COR-L47 (cell line): ENCODE measurements around the gene SUB1.
"Not testable (repeated sequence)": the region's sequence is repeated elsewhere in the genome, so short reads cannot be mapped to it uniquely, and the experiment has no call there.

Experiments
- DNase-seq: peaks from one replicate; lab custom pipeline; 2025; lab: John Stamatoyannopoulos, UW

The SUB1 gene

GRCh38 chr5:32585446-32586275 is at the start of gene SUB1:
Gene SUB1 (plus strand): TSS chr5:32585557. CDS start chr5:32588513, 2,956 bp downstream.
- peak; percentile 89 for DNase-seq

DNA sequence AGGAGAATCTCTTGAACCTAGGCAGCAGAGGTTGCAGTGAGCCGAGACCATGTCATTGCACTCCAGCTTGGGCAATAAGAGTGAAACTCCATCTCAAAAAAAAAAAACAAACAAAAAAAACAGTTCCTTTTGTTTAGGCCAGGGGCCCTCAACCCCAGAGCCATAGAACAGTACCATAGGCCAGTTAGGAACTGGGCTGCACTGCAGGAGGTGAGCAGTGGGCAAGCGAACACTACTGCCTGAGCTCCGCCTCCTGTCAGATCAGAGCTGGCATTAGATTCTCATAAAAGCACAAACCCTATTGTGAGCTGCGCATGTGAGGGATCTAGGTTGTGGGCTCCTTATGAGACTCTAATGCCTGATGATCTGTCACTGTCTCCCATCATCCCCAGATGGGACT is 49.1 kb upstream of the SUB1 start:
- DNase-seq: no peak

GRCh38 chr5:32537437-32538029 is 47.8 kb upstream of the SUB1 start:
- not testable (repeated sequence) for DNase-seq

DNA sequence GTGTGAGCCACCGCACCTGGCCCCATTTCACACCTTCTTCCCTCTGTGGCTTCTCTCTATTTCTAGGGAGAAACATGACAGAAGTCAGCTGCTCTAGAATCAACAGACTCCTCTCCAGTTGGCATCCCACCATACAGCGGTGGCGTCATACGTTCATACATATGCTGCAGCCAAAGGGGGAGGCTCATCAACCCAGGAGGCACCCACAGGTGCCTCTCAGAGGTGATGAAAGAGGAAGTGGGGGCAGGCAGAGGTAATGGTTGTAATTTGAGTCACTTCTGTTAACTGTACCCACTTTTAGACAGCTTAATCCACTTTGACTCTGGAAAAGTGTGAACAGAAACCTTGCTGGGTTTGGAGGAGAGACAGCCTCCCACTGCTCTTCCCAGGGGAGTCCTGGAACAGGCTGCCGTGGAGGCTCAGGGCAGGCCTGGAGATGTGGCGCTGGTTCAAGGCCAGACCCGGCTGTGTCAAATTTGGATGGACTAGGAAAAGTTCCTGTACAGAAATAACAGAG is 47.3 kb upstream of the SUB1 start:
- DNase-seq: no peak

- DNase-seq: no peak
Measured at GRCh38 chr5:32539981-32540845, 45.1 kb upstream of the SUB1 start.

DNA sequence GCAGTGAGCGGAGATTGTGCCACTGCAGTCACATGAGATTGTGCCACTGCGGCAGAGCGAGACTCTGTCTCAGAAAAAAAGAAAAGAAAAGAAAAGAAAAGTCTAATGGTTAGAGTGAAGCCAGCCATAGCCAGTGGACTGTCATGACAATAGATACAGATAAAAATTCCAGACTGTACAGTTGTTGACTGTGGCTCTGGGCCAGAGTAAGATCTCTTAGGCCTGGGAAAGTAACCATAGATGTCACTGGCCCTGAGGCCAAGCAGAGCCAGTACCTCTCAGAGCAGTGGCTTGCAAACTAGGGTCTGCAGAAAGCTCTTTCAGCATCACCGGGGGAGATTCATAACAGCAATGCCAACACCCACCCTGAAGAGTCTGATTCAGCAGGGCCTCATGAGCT is 44.1 kb upstream of the SUB1 start:
- no peak for DNase-seq

GRCh38 chr5:32542216-32543059 is 42.9 kb upstream of the SUB1 start:
- DNase-seq: no peak

DNA sequence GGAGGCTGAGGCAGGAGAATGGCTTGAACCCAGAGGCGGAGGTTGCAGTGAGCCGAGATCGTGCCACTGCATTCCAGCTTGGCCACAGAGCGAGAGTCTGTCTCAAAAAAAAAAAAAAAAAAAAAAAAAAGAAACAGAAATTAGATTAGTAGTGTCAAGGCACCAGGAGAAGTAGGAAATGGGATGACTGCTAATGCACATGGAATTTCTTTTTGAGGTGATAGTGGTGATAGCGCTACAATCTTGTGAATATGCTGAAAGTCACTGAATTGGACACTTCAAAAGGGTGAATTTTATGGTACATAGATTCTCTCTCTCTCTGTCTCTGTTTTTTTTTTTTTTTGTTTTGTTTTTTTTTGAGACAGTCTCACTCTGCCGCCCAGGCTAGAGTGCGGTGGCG is 42.1 kb upstream of the SUB1 start:
- no peak for DNase-seq

GRCh38 chr5:32545102-32545800 is 40.1 kb upstream of the SUB1 start:
- no peak for DNase-seq

DNA sequence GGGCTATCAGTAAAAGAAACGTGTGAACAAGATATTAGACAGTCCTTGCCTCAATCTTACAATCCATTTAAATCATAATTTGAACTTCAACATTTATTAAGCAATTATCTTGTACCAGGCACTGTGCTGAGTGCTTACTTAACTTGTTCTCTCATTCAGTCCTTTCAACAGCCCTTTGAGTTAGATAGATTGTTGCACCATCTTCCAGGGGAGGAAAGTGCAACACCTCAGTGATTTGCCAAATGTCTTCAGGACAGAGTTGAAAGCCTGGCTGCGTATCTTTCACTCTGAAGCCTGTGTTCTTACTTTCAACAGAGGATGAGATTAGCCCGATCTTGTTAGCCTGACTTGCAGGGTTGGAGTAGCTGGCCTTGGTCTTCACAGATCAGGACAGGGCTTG is 34.2 kb upstream of the SUB1 start:
- DNase-seq: no peak

DNA sequence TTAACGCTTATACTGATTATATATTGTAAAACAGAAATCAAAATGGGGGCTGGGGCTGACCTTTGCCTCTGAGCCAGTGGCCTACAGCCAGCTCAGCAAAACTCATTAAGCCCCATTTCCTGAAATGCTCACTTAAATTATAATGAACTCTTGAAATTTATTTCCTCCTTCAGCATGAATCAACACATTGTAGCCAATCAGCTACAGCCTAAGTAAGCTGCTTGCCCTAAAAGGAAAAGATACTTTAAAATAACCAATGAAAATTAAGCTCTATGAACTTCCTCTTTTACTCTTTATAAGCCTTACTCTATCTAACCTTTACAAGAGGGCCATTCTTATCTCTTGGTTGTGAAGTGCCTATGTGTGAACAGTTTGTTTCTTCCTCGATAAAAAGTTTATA is 33.5 kb upstream of the SUB1 start:
- no peak for DNase-seq

DNA sequence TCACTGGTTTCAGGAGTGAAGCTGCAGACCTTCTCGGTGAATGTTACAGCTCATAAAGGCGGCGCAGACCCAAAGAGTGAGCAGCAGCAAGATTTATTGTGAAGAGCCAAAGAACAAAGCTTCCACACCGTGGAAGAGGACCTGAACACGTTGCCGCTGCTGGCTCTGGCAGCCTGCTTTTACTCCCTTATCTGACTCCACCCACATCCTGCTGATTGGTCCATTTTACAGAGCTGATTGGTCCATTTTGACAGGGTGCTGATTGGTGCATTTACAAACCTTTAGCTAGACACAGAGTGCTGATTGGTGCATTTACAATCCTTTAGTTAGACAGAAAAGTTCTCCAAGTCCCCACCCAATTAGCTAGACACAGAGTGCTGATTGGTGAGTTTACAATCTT is 32.9 kb upstream of the SUB1 start:
- DNase-seq: not testable (repeated sequence)

DNA sequence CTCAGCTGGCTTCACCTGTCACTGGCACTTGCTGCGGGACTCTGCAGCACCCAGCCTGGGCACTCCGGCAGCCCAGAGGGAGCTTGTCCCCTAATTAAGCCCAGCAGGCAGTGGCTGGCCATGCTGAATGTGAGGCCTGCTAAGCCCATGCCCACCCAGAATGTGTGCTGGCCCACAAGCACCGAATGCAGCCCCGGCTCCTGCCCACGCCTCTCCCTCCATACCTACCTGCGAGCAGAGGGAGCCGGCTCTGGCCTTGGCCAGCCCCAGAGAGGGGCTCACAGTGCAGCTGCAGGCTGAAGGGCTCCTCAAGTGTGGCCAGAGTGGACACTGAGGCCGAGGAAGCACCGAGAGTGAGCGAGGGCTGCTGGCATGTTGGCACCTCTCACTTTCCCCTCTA is 32.4 kb upstream of the SUB1 start:
- no peak for DNase-seq

- DNase-seq: not testable (repeated sequence)
Measured at GRCh38 chr5:32554181-32554780, 31.1 kb upstream of the SUB1 start.

DNA sequence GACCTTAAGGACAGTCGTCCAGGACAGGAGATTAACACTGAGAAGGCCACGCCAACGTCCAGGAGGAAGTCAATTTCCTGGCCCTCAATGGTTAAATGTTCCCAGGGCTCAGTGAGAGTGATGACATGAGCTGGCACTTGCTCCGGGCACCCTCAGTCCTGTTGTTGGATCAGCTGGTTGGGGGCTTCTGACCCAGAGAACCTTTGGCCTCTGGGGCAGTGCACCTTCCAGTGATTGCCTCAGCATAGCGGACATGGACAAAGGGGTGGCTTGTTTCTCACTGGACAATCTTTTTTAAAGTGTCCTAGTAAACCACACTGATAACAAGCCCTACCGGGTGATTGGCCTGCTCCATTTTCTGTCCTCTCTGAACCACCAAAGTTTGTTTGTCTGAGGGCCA is 28.8 kb upstream of the SUB1 start:
- DNase-seq: not testable (repeated sequence)

- DNase-seq: no peak
Measured at GRCh38 chr5:32559411-32559810, 25.9 kb upstream of the SUB1 start.

GRCh38 chr5:32559921-32560320 is 25.4 kb upstream of the SUB1 start:
- DNase-seq: no peak

GRCh38 chr5:32562056-32562455 is 23.3 kb upstream of the SUB1 start:
- no peak for DNase-seq

DNA sequence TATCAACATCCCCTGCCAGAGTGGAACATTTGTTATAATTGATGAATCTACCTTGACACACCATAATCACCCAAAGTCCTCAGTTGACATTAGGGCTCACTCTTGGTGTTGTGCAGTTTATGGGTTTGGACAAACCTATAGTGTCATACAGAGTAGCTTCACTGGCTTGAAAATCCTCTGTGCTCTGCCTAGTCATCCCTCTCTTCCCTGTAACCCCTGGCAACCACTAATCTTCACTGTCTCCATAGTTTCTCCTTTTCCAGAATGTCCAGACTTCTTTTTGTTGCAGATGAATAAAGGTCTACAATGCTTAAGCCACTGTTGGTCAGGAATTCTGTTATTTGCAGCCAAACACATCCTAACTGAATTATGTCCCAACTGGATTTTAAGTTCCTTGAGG is 22.5 kb upstream of the SUB1 start:
- no peak for DNase-seq

- no peak for DNase-seq
Measured at GRCh38 chr5:32563614-32564013, 21.7 kb upstream of the SUB1 start.

DNA sequence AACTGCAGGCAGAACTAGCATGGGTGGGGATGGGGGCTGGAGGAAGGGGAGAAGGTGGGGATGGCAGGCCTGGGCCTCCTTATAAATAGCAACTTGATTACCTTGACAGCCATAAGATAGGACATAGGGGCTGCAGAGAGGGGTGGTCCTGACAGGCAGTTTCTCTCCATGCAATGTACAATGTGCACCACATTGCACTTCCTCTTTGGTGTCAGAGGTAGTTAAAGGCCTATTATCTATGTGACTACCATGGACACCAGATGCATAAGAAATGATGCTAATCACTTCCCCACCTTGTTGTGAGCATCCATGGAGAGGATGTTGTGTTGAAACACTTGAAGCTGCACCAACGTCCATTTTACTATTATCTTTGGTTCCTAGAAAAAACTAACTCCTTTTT is 20.2 kb upstream of the SUB1 start:
- no peak for DNase-seq
